PC-3 (cell line): Measurements from ENCODE around the gene NR1D2. TPM values are rescaled to one million over a fixed set of nuclear protein-coding genes. Genes with fewer than 3 reads are reported as not detected.
"Not testable (repeated sequence)": the region's sequence is repeated elsewhere in the genome, so short reads cannot be mapped to it uniquely, and the experiment has no call there.

Source experiments
- ATAC-seq: fragments of 200-7000 bp; cut with Tn5 transposase; 2 replicates; pipeline ENCODE4 v1.9.1; 2020; ENCODE audit warnings: mild to moderate bottlenecking, moderate library complexity
- BruUV-seq: library from RNA; stranded (reverse); fragments of 400-500 nt; replicated peaks from 2 replicates; lab custom pipeline; 2021; lab: Mats Ljungman, UMichigan
- CTCF ChIA-PET: fragments of 300-600 bp; sonication (Branson Sonifier 250); formaldehyde crosslinking; loops from one replicate; lab custom pipeline; 2022; ENCODE audit warnings: antibody characterized with exemption; lab: Charles Lee
- POLR2A ChIA-PET: fragments of 300-600 bp; sonication (Branson Sonifier 250); formaldehyde crosslinking; loops from one replicate; lab custom pipeline; 2022; ENCODE audit warnings: antibody characterized with exemption; ENCODE audit not compliant: unreplicated experiment; lab: Charles Lee
- DNase-seq: peaks from one replicate; pipeline ENCODE4 v3.0.0-alpha.2; 2015
- H2AFZ ChIP-seq: fragments of 300-600 bp; sonication (generic); 2 replicates; pipeline ENCODE4 v1.6.0; 2016; ENCODE audit warnings: antibody characterized with exemption, low read length
- H3F3A ChIP-seq: fragments of 300-600 bp; sonication (generic); one replicate; pipeline ENCODE4 v1.6.0; 2017; ENCODE audit warnings: antibody characterized with exemption, low read length, control low read depth, mild to moderate bottlenecking; ENCODE audit not compliant: unreplicated experiment
- H3K27ac ChIP-seq: fragments of 300-600 bp; sonication (generic); 2 replicates; pipeline ENCODE4 v1.5.1; 2016; ENCODE audit warnings: mild to moderate bottlenecking, low read length
- H3K27me3 ChIP-seq: fragments of 300-600 bp; sonication (generic); 2 replicates; pipeline ENCODE4 v1.6.1; 2016; ENCODE audit warnings: low read length, mixed read lengths
- H3K36me3 ChIP-seq: fragments of 300-600 bp; sonication (generic); 2 replicates; pipeline ENCODE4 v1.6.1; 2016; ENCODE audit warnings: low read depth, mixed run types, low read length, mixed read lengths
- H3K4me1 ChIP-seq: fragments of 300-600 bp; sonication (generic); 2 replicates; pipeline ENCODE4 v1.5.1; 2016; ENCODE audit warnings: low read length; ENCODE audit not compliant: insufficient read depth
- H3K4me2 ChIP-seq: fragments of 300-600 bp; sonication (generic); 2 replicates; pipeline ENCODE4 v1.6.0; 2016; ENCODE audit warnings: low read length
- H3K4me3 ChIP-seq: fragments of 300-600 bp; sonication (generic); 2 replicates; pipeline ENCODE4 v1.5.1; 2016; ENCODE audit warnings: mild to moderate bottlenecking, low read length, mixed read lengths
- H3K79me2 ChIP-seq: fragments of 300-600 bp; sonication (generic); 2 replicates; pipeline ENCODE4 v1.6.1; 2017; ENCODE audit warnings: low read length, mixed read lengths
- H3K9ac ChIP-seq: fragments of 300-600 bp; sonication (generic); 2 replicates; pipeline ENCODE4 v1.6.0; 2016; ENCODE audit warnings: mild to moderate bottlenecking, low read length
- H3K9me2 ChIP-seq: fragments of 300-600 bp; sonication (generic); replicated peaks from 2 replicates; pipeline ENCODE4 v1.6.1; 2016; ENCODE audit warnings: mixed run types, low read length, mixed read lengths
- H3K9me3 ChIP-seq: fragments of 300-600 bp; sonication (generic); 2 replicates; pipeline ENCODE4 v1.6.1; 2016; ENCODE audit warnings: low read length, mixed read lengths
- H4K20me1 ChIP-seq: fragments of 300-600 bp; sonication (generic); 2 replicates; pipeline ENCODE4 v1.6.1; 2016; ENCODE audit warnings: low read length, mixed read lengths
- EZH2 ChIP-seq: fragments of 300-600 bp; sonication (generic); IDR thresholded peaks from one replicate; pipeline ENCODE4 v1.6.1; 2017; ENCODE audit warnings: antibody characterized with exemption, mild to moderate bottlenecking, low read length; ENCODE audit not compliant: unreplicated experiment
- EZH2phosphoT487 ChIP-seq: fragments of 300-600 bp; sonication (generic); IDR thresholded peaks from 2 replicates; pipeline ENCODE4 v1.6.1; 2018; ENCODE audit warnings: mild to moderate bottlenecking, antibody characterized with exemption, low read length, borderline replicate concordance
- intact Hi-C: fragments of 100-400 bp; cut with micrococcal nuclease; formaldehyde crosslinking; loops from 2 replicates; pipeline ENCODE4 v1.9.0; 2023
- total RNA-seq: library from RNA; depleted of rRNA; stranded (reverse); fragments of >200 nt; gene quantifications from 2 replicates; pipeline ENCODE4 v1.2.3, GENCODE V29; 2014; rRNA removed
- TF ChIP-seq, protein P1 (sequence below): fragments of 300-600 bp; sonication (generic); conservative IDR thresholded peaks from 2 replicates; pipeline ENCODE4 v1.5.1; 2017; ENCODE audit warnings: antibody characterized with exemption, low read depth, mild to moderate bottlenecking, low read length

The NR1D2 gene
- total RNA-seq, 1 experiment from 2014 or later: 24.7 TPM

GRCh38 chr3:24025805-24026204, 80.7 kb downstream of the NR1D2 start:
- DNase-seq (no peak), ATAC-seq (no peak)
- Histone ChIP-seq H2AFZ (no peak overlapping the region), H3F3A (no peaks in the 10 kb centered on the region), H3K9me3 (no peaks in the 10 kb centered on the region), H4K20me1 (no peaks in the 10 kb centered on the region), H3K9me2 (no peaks in the 10 kb centered on the region), H3K4me3 (no peak overlapping the region), H3K9ac (no peak overlapping the region), H3K27me3 (0 out of 2 replicates have a peak, but pooled peaks cover 3% of the 10 kb centered on the region), H3K79me2 (no peaks in the 10 kb centered on the region), H3K27ac (no peak overlapping the region), H3K4me1 (no peaks in the 10 kb centered on the region), H3K36me3 (no peaks in the 10 kb centered on the region), H3K4me2 (no peak overlapping the region)
- TF ChIP-seq, protein P1, sequence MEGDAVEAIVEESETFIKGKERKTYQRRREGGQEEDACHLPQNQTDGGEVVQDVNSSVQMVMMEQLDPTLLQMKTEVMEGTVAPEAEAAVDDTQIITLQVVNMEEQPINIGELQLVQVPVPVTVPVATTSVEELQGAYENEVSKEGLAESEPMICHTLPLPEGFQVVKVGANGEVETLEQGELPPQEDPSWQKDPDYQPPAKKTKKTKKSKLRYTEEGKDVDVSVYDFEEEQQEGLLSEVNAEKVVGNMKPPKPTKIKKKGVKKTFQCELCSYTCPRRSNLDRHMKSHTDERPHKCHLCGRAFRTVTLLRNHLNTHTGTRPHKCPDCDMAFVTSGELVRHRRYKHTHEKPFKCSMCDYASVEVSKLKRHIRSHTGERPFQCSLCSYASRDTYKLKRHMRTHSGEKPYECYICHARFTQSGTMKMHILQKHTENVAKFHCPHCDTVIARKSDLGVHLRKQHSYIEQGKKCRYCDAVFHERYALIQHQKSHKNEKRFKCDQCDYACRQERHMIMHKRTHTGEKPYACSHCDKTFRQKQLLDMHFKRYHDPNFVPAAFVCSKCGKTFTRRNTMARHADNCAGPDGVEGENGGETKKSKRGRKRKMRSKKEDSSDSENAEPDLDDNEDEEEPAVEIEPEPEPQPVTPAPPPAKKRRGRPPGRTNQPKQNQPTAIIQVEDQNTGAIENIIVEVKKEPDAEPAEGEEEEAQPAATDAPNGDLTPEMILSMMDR: no peak
- TF ChIP-seq EZH2 (no peak), EZH2phosphoT487 (no peak)
- ChIA-PET POLR2A (interaction anchor here (0.7 kb wide), 1 partner anchor 36 kb away, joined by 4 read pairs; no protein-coding TSS in a partner anchor), CTCF (no interaction called here)
- no TSS peak for BruUV-seq
- intact Hi-C loops: no loop called here

DNA sequence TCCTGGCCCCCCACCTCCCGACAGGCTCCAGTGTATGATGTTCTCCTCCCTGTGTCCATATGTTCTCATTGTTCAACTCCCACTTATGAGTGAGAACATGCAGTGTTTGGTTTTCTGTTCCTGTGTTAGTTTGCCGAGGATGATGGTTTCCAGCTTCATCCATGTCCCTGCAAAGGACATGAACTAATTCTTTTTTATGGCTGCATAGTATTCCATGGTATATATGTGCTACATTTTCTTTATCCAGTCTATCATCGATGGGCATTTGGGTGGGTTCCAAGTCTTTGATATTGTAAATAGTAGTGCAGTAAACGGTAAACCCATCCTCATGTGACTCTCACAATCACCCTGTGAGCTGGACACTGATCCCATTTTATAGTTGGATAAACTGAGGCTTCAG, 81.6 kb downstream of the NR1D2 start:
- H3K9ac ChIP-seq, CTCF ChIA-PET, H3K9me3 ChIP-seq, H3K36me3 ChIP-seq, H3K4me3 ChIP-seq, intact Hi-C loops, H3F3A ChIP-seq, DNase-seq, BruUV-seq, ATAC-seq, H4K20me1 ChIP-seq, H3K27ac ChIP-seq, POLR2A ChIA-PET, H3K4me1 ChIP-seq, H3K4me2 ChIP-seq, H3K9me2 ChIP-seq, H2AFZ ChIP-seq, H3K27me3 ChIP-seq, H3K79me2 ChIP-seq: not testable (repeated sequence)

DNA sequence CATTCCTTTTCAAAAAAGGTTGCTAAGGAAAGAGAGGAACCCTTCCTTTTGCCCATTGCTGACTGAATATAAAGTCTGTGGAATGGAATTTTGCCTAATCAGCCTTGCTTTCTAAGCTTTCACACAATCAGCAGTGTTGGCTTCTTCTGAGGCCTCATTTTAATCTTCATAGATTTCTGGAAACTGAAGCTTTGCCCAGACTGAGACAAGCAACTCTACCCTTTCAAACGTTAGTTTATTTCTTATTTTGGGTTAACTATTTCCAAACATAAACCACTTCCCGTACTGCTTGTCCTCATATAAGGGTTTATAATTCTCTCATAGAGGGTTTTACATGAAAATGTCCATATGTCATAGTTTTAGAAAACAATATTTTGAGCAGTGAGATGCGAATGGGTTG, 82.9 kb downstream of the NR1D2 start:
- H4K20me1 ChIP-seq: no peaks in the 10 kb centered on the region
- no peaks in the 10 kb centered on the region for H3K9me2 ChIP-seq
- H3K27me3 ChIP-seq: 0 out of 2 replicates have a peak, but pooled peaks cover 6% of the 10 kb centered on the region
- ChIA-PET CTCF (no interaction called here), POLR2A (no interaction called here)
- H3K4me2 ChIP-seq: no peak overlapping the region
- intact Hi-C loops: no loop called here
- no peak overlapping the region for H3K27ac ChIP-seq
- H3K79me2 ChIP-seq: no peaks in the 10 kb centered on the region
- H3K9me3 ChIP-seq: no peaks in the 10 kb centered on the region
- TF ChIP-seq, protein P1: no peak
- TF ChIP-seq EZH2 (no peak), EZH2phosphoT487 (no peak)
- no peaks in the 10 kb centered on the region for H3K36me3 ChIP-seq
- no peak for DNase-seq
- no peaks in the 10 kb centered on the region for H3K4me1 ChIP-seq
- no peak overlapping the region for H3K9ac ChIP-seq
- no peaks in the 10 kb centered on the region for H3F3A ChIP-seq
- no peak overlapping the region for H3K4me3 ChIP-seq
- H2AFZ ChIP-seq: no peak overlapping the region
- no TSS peak for BruUV-seq
- ATAC-seq: no peak

Other genes with a start within 250 kb of the NR1D2 start
- gene UBE2E1, start 139.3 kb upstream of the NR1D2 start, total RNA-seq: 90.1 and 117 TPM in 2 replicates
- 12.7 and 14.9 TPM in 2 replicates for gene NKIRAS1, start 28.3 kb upstream of the NR1D2 start, total RNA-seq
- 1,500 and 1,904 TPM in 2 replicates for gene RPL15, start 28.2 kb upstream of the NR1D2 start, total RNA-seq